Body of pancreas (tissue), 4 donors: Measurements from ENCODE around the gene SLC26A9. TPM values are rescaled to one million over a fixed set of nuclear protein-coding genes. Genes with fewer than 3 reads are reported as not detected.

Source experiments
- ATAC-seq: fragments of 150-250 bp; one replicate; pipeline ENCODE4 v1.9.1; 2016
- DNase-seq, 4 donors: peaks; one replicate each; pipeline ENCODE4 v3.0.0-alpha.2; 2019
- H3K27ac ChIP-seq, 4 donors: fragments of 200-600 bp; sonication (generic); 1 replicate in 3 of 4; 2 replicates in 1 of 4; pipeline versions ENCODE4 v1.5.1 to v1.6.1; 2016 to 2019; ENCODE audit warnings: mild to moderate bottlenecking in 1 of 4, mixed read lengths in 1 of 4, moderate library complexity in 1 of 4
- H3K27me3 ChIP-seq, 2 donors: fragments of 200-600 bp; sonication (generic); one replicate each; pipeline ENCODE4 v1.6.0; 2016; ENCODE audit warnings: mild to moderate bottlenecking in 1 of 2
- H3K36me3 ChIP-seq, 2 donors: fragments of 200-600 bp; sonication (generic); replicated peaks in 1 of 2; 2 replicates each; pipeline ENCODE4 v1.5.1; 2016; ENCODE audit warnings: low read depth in 2 of 2; ENCODE audit not compliant: insufficient read depth in 1 of 2
- H3K4me1 ChIP-seq: fragments of 200-600 bp; sonication (generic); one replicate; pipeline ENCODE4 v1.6.0; 2016
- H3K4me3 ChIP-seq, 2 donors: fragments of 200-600 bp; sonication (generic); 1 replicate in 1 of 2; 2 replicates in 1 of 2; pipeline ENCODE4 v1.5.1; 2016 to 2019
- H3K9me3 ChIP-seq, 3 donors: fragments of 200-600 bp; sonication (generic); 1 replicate in 2 of 3; 2 replicates in 1 of 3; pipeline ENCODE4 v1.5.1; 2016
- POLR2A ChIP-seq, 3 donors: fragments of 450-650 bp; IDR thresholded peaks; one replicate each; pipeline ENCODE4 v1.6.1; 2016; ENCODE audit warnings: antibody characterized with exemption in 3 of 3, mild to moderate bottlenecking in 2 of 3
- WGBS, 2 donors: methylation state at CpG; one replicate each; pipeline ENCODE4 v1.1.5; 2017; 5-methylcytosine and 5-hydroxymethylcytosine counted together
- intact Hi-C: fragments of 100-400 bp; cut with DNase I; formaldehyde crosslinking; loops from one replicate; pipeline ENCODE4 v1.15.1; 2023
- total RNA-seq, 2 donors: library from RNA; depleted of rRNA; stranded (reverse); fragments of >200 nt; gene quantifications; one replicate each; pipeline ENCODE4 v1.1.0, GENCODE V29; 2016
- TF ChIP-seq, protein P1 (sequence below), 7 experiments: fragments of 450-650 bp in 4 of 7; fragments of 200-600 bp in 3 of 7; sonication (generic) in 3 of 7; IDR thresholded peaks; one replicate each; pipeline ENCODE4 v1.5.1; 2016 to 2019; ENCODE audit warnings: antibody characterized with exemption in 7 of 7

SLC26A9 gene, protein sequence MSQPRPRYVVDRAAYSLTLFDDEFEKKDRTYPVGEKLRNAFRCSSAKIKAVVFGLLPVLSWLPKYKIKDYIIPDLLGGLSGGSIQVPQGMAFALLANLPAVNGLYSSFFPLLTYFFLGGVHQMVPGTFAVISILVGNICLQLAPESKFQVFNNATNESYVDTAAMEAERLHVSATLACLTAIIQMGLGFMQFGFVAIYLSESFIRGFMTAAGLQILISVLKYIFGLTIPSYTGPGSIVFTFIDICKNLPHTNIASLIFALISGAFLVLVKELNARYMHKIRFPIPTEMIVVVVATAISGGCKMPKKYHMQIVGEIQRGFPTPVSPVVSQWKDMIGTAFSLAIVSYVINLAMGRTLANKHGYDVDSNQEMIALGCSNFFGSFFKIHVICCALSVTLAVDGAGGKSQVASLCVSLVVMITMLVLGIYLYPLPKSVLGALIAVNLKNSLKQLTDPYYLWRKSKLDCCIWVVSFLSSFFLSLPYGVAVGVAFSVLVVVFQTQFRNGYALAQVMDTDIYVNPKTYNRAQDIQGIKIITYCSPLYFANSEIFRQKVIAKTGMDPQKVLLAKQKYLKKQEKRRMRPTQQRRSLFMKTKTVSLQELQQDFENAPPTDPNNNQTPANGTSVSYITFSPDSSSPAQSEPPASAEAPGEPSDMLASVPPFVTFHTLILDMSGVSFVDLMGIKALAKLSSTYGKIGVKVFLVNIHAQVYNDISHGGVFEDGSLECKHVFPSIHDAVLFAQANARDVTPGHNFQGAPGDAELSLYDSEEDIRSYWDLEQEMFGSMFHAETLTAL
- 1 to 10 TPM in 1 of 2 donors, under 1 TPM in 1; 0.78 to 1.6 TPM for total RNA-seq

DNA sequence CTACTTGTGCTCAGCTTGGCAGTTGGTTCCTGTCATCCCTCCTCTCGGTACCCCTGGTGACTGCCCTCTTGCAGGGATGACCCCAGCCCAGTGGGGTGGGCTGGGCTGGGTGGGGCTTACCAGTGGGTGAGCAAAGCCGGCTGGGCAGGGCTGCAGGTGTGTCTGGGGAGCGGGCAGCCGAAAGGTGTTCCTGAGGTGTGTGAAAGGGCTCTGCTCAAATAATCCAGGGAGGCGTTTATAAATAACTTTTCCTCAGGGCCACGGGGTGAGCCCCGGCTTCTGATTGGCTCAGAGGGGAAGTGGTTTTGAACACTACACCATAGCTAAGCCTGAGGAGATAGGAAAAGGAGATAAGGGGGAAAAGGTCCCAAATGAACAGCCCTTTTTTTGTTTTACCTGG lies at the start of gene SLC26A9:
SLC26A9 (minus strand) TSS at position 212 of the 400 bp plus-strand sequence. CDS start 7,636 bp downstream, outside the sequence.
- H3K4me3 ChIP-seq, result no peak within 1 kb of the TSS
- no peak within 1 kb of the TSS for H3K27ac ChIP-seq
- H3K27me3 ChIP-seq, result no peaks in the 10 kb centered on the region
- ATAC-seq, result no peak
- TF ChIP-seq, protein P1, sequence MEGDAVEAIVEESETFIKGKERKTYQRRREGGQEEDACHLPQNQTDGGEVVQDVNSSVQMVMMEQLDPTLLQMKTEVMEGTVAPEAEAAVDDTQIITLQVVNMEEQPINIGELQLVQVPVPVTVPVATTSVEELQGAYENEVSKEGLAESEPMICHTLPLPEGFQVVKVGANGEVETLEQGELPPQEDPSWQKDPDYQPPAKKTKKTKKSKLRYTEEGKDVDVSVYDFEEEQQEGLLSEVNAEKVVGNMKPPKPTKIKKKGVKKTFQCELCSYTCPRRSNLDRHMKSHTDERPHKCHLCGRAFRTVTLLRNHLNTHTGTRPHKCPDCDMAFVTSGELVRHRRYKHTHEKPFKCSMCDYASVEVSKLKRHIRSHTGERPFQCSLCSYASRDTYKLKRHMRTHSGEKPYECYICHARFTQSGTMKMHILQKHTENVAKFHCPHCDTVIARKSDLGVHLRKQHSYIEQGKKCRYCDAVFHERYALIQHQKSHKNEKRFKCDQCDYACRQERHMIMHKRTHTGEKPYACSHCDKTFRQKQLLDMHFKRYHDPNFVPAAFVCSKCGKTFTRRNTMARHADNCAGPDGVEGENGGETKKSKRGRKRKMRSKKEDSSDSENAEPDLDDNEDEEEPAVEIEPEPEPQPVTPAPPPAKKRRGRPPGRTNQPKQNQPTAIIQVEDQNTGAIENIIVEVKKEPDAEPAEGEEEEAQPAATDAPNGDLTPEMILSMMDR (IDR thresholded peaks at IDR 0.05), result no peak
- no peak for TF ChIP-seq POLR2A (IDR thresholded peaks at IDR 0.05)
- DNase-seq, result no peak
- 52 to 57% methylated on average over 6 to 7 of the region's 7 CpGs for WGBS, 2 donors
- peaks cover 38% of the 10 kb centered on the region for H3K4me1 ChIP-seq
- intact Hi-C loops, result no loop called here
- H3K36me3 ChIP-seq, result no peaks in the 10 kb centered on the region
- H3K9me3 ChIP-seq, result no peaks in the 10 kb centered on the region

DNA sequence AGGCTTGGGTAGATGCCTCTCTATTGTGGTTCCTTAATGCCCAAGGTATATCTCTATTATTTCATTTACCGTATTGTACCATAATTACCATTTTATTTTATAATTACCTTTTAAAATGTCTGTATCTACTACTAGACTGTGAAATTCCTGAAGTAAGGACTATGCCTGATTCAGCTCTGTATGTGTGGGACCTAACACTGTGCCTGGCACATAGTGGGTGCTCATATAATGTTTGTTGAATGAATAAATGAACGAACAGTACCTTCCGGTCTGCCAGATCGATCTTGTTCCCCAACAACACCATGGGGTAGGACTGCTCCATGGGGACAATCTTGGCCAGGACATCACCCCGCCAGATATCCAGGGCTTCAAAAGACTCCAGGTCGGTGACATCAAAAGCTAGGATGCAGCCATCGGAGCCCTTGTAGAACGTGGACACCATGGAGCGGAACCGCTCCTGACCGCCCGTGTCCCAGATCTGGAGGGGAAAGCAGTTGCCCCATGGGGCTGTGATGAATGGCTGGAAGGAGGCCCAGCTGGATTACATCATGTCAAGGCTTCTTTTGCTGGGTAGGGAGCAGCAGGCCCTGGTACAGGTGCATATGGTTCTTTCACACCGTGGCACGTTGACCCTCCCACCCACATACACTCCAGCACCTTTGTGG lies 49.1 kb upstream of the SLC26A9 start:
- Histone ChIP-seq H3K4me1 (peaks cover under 1% of the 10 kb centered on the region), H3K36me3 (no peaks in the 10 kb centered on the region), H3K9me3 (no peaks in the 10 kb centered on the region), H3K4me3 (no peak overlapping the region), H3K27me3 (no peaks in the 10 kb centered on the region), H3K27ac (no peak overlapping the region)
- TF ChIP-seq, protein P1 (IDR thresholded peaks at IDR 0.05), result no peak
- TF ChIP-seq POLR2A (IDR thresholded peaks at IDR 0.05), result no peak
- intact Hi-C loops, result no loop called here
- no peak for ATAC-seq
- no peak for DNase-seq
- 81 to 93% methylated on average over 6 to 14 of the region's 14 CpGs for WGBS, 2 donors

DNA sequence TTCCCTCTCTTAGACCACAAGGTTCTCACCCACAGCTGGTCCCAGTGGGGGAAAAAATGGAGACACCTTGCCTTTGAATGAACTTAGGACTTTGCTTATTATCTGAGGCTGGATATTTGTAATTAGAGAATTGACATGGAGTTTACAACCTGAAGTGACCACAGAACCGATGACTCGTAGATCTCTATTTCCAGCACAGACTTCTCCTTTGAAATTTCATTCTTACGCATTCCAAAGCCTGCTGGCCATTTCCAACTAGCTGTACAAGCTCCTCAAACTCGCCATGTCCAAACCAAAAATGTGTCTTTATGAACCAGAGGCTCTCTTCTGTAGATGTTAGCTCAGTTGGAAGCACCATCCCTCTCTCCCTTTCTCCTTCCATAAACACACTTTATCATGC lies 48.0 kb upstream of the SLC26A9 start:
- H3K27me3 ChIP-seq, result no peaks in the 10 kb centered on the region
- no peak for TF ChIP-seq POLR2A (IDR thresholded peaks at IDR 0.05)
- TF ChIP-seq, protein P1 (IDR thresholded peaks at IDR 0.05), result no peak
- no peak overlapping the region for H3K27ac ChIP-seq
- ATAC-seq (no peak), DNase-seq (no peak)
- H3K4me1 ChIP-seq, result peaks cover 8% of the 10 kb centered on the region
- H3K9me3 ChIP-seq, result no peaks in the 10 kb centered on the region
- H3K36me3 ChIP-seq, result no peaks in the 10 kb centered on the region
- WGBS, 2 donors, result 81 to 82% methylated on average over 4 of the region's 4 CpGs
- H3K4me3 ChIP-seq, result no peak overlapping the region
- intact Hi-C loops, result no loop called here

DNA sequence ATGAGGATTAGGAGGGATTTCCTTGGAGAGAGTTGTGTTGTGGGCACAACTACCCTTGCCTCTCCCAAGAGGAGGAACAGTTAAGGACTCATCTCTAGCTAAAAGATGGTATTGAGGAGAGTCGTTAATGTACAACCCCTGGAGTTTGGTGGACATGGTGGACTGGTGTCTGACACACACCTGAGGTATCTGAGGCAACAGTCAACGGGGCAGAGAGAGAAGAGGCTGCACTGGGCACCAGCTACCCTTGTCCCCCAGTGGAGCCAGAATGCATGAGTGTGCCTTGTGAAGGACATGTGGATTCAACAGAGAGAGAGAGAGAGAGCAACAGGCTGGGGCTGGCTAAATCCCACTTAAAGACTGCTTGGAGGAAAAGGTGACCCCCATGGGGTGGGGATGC lies 47.0 kb upstream of the SLC26A9 start:
- intact Hi-C loops, result no loop called here
- Histone ChIP-seq H3K4me3 (no peak overlapping the region), H3K27ac (no peak overlapping the region), H3K9me3 (no peaks in the 10 kb centered on the region), H3K36me3 (no peaks in the 10 kb centered on the region), H3K4me1 (peaks cover 9% of the 10 kb centered on the region), H3K27me3 (no peaks in the 10 kb centered on the region)
- no peak for TF ChIP-seq POLR2A (IDR thresholded peaks at IDR 0.05)
- TF ChIP-seq, protein P1 (IDR thresholded peaks at IDR 0.05), result no peak
- DNase-seq (no peak), ATAC-seq (no peak)
- WGBS, 2 donors, result 43 to 47% methylated on average over 2 of the region's 2 CpGs
